H54 (cell line): ENCODE results near the gene GRIK4.
"Not testable (repeated sequence)": the region's sequence is repeated elsewhere in the genome, so short reads cannot be mapped to it uniquely, and the experiment has no call there.

Experiments used
- DNase-seq: peaks from one replicate; pipeline ENCODE4 v3.0.0; 2011; ENCODE audit warnings: low spot score, mixed read lengths; ENCODE audit not compliant: insufficient read length
- FAIRE-seq: peaks from 3 replicates; lab custom pipeline; 2011; peaks lifted over from hg19 to GRCh38; lab: Jason Lieb, UNC
- POLR2A ChIP-seq: IDR thresholded peaks from 2 replicates; pipeline ENCODE4 v1.6.1; 2011; ENCODE audit warnings: low read depth, mild to moderate bottlenecking, low read length

GRIK4 gene

DNA sequence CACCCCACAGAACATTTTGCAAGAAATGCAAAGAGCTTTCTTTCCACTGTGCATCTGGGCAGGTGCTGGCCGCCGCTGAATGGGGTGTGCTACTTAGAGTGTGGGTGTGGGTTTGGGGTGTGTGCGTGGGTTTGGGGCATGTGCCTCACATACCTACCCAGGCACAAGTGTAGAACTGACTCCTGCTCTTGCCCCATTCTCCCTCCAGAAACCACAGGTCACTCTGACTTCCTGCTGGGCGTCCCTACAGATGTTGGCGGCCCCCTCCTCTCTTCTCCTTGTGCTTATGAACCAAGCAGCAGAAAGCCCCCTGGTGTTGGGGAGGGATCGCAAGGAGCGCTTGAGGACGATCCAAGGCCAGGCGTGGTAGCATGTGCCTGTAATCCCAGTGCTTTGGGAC is 63.9 kb downstream of the GRIK4 start:
- DNase-seq (no peak), FAIRE-seq (no peak)
- no peak for TF ChIP-seq POLR2A

GRCh38 chr11:120576606-120577005 is 65.1 kb downstream of the GRIK4 start:
- DNase-seq (no peak), FAIRE-seq (no peak)
- no peak for TF ChIP-seq POLR2A

DNA sequence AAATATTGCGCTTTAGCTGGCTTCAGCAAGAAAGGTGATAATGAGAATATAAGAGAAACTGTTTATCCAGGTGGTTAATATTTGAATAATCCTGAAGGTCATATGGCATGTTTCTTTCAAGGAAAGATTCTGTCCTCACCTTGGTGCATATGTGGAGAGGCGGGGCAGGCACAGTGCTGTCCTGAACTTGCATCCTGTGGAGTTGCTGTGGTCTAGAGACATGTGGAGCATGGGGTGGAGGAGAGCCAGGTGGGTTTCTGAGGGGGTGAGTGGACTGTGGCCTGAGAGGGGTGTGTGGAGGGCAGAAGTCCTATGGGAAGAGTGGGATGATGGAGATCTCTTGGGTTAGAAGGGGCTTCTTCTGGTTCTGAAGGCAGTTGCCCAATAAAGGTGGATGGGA is 65.5 kb downstream of the GRIK4 start:
- DNase-seq (no peak), FAIRE-seq (no peak)
- no peak for TF ChIP-seq POLR2A

GRCh38 chr11:120577624-120578363 is 66.2 kb downstream of the GRIK4 start:
- no peak for FAIRE-seq
- DNase-seq, result no peak
- no peak for TF ChIP-seq POLR2A

DNA sequence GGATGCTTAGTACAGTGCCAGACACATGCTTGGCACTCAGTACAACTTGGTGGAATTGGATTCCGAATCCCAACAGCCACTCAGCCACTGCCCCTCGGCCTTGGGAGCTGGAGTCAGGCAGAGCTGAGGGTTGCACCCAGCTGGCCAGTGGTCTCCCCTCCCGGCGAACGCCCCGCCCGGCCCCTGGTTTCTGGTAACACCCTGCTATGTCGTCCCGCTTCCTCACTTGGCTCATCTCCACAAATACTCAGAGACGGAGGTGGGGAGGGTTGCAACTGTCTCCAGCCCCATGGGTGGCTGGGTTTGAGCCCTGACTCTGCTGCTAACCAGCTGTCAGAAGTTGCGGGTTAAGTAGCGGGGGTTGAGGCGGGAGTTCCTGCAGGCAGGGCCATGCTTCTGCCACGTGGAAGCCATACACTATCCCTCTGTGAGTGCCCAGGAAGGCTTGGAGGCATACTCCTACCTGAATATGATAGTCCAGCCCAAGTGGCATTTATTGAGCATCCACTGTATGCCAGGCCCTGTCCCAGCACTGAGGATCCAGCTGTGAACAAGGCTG is 67.1 kb downstream of the GRIK4 start:
- DNase-seq (no peak), FAIRE-seq (no peak)
- no peak for TF ChIP-seq POLR2A

GRCh38 chr11:120579611-120580031 is 68.1 kb downstream of the GRIK4 start:
- TF ChIP-seq POLR2A, result no peak
- DNase-seq (no peak), FAIRE-seq (no peak)

- DNase-seq, result no peak
- no peak for TF ChIP-seq POLR2A
- FAIRE-seq, result no peak
Observed at GRCh38 chr11:120581313-120581712, 69.8 kb downstream of the GRIK4 start.

DNA sequence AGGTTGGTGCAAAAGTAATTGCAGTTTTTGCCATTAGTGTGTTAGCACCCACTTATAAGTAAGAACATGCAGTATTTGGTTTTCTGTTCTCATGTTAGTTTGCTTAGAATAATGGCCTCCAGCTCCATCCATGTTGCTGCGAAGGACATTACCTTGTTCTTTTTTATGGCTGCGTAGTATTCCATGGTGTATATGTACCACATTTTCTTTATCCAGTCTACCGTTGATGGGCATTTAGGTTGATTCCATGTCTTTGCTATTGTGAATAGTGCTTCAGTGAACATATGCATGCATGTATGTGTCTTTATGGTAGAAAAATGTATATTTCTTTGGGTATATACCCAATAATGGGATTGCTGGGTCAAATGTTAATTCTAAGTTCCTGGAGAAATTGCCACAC is 71.0 kb downstream of the GRIK4 start:
- DNase-seq, FAIRE-seq: not testable (repeated sequence)

- FAIRE-seq (no peak), DNase-seq (no peak)
- TF ChIP-seq POLR2A, result no peak
Observed at GRCh38 chr11:120586072-120586471, 74.5 kb downstream of the GRIK4 start.

- no peak for TF ChIP-seq POLR2A
- FAIRE-seq (no peak), DNase-seq (no peak)
Observed at GRCh38 chr11:120586728-120587127, 75.2 kb downstream of the GRIK4 start.

DNA sequence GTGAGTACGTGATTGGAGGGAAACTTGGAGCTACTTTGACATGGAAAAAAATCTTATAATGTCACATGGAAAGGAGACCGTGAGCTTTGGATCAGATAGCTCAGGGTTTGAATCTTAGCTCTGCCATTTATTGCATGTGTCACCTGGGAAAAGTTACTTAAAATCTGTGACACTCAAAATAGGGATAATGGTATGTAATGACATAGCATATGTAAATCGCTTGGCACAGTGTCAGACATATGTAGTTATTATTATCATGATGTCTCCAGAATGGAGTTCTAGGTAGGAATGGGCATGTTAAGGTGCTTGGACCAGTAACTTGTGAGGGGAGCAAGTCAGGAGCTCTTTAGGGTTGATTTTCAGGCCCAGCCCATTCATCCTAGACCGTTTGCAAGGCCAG is 75.8 kb downstream of the GRIK4 start:
- DNase-seq (no peak), FAIRE-seq (no peak)
- TF ChIP-seq POLR2A, result no peak

- no peak for FAIRE-seq
- DNase-seq, result no peak
- TF ChIP-seq POLR2A, result no peak
Observed at GRCh38 chr11:120589376-120589775, 77.8 kb downstream of the GRIK4 start.

GRCh38 chr11:120590472-120590871 is 78.9 kb downstream of the GRIK4 start:
- DNase-seq (no peak), FAIRE-seq (no peak)
- no peak for TF ChIP-seq POLR2A

DNA sequence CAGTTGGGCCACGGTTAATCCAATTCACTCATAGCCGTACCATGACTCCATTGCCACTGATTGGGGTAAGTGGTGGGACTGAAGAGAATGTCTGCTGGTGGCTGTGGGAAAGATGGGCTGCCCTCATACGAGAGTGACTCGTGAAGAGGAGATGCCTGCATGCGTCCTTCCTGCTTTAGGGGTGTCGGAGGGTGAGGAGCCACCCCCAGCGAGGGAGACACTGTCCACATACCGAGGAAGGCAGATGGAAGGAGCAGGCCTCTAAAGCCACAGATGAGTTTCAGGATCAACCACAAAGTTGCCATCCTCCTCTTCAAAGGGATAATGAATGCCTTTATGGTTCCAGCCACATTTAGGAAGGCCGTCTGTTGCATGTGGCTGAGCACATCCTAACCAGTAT is 83.2 kb downstream of the GRIK4 start:
- FAIRE-seq, result no peak
- TF ChIP-seq POLR2A, result no peak
- no peak for DNase-seq

GRCh38 chr11:120595557-120595956 is 84.0 kb downstream of the GRIK4 start:
- FAIRE-seq, result no peak
- no peak for TF ChIP-seq POLR2A
- DNase-seq, result no peak
